Gastrocnemius medialis (tissue), 4 donors: ENCODE results near the gene OBI1. TPM values are rescaled to one million over a fixed set of nuclear protein-coding genes. Genes with fewer than 3 reads are reported as not detected.

Source experiments
- ATAC-seq, 2 donors: fragments of 150-250 bp; one replicate each; pipeline ENCODE4 v1.9.1; 2016
- DNase-seq, 2 donors: peaks; one replicate each; pipeline ENCODE4 v3.0.0-alpha.2; 2019
- H3K27ac ChIP-seq, 4 donors: fragments of 200-600 bp; sonication (generic); 1 replicate in 1 of 4; 2 replicates in 3 of 4; pipeline ENCODE4 v1.5.1; 2016 to 2018; ENCODE audit warnings: mild to moderate bottlenecking in 2 of 4, moderate library complexity in 1 of 4
- H3K27me3 ChIP-seq, 3 donors: fragments of 200-600 bp; sonication (generic) in 2 of 3; 1 replicate in 1 of 3; 2 replicates in 2 of 3; pipeline versions ENCODE4 v1.5.1 to v1.6.0; 2016 to 2019; ENCODE audit warnings: mild to moderate bottlenecking in 1 of 3, moderate library complexity in 1 of 3
- H3K36me3 ChIP-seq, 2 donors: fragments of 200-600 bp; sonication (generic) in 1 of 2; one replicate each; pipeline ENCODE4 v1.5.1; 2017 to 2018
- H3K4me1 ChIP-seq, 2 donors: fragments of 200-600 bp; sonication (generic) in 1 of 2; one replicate each; pipeline ENCODE4 v1.5.1; 2016 to 2017; ENCODE audit warnings: mild to moderate bottlenecking in 2 of 2
- H3K4me3 ChIP-seq, 4 donors: fragments of 200-600 bp; sonication (generic) in 3 of 4; 1 replicate in 1 of 4; 2 replicates in 3 of 4; pipeline ENCODE4 v1.5.1; 2016 to 2019; ENCODE audit warnings: mild to moderate bottlenecking in 2 of 4
- H3K9me3 ChIP-seq, 3 donors: fragments of 200-600 bp; sonication (generic) in 2 of 3; 1 replicate in 1 of 3; 2 replicates in 2 of 3; pipeline ENCODE4 v1.5.1; 2016 to 2019
- CTCF ChIP-seq, 5 experiments: fragments of 450-650 bp in 3 of 5; fragments of 200-600 bp in 2 of 5; sonication (generic) in 2 of 5; IDR thresholded peaks in 4 of 5; conservative IDR thresholded peaks in 1 of 5; 1 replicate in 4 of 5; 2 replicates in 1 of 5; pipeline ENCODE4 v1.5.1; 2016 to 2019; ENCODE audit warnings: antibody characterized with exemption in 5 of 5, mild to moderate bottlenecking in 3 of 5, moderate library complexity in 3 of 5
- POLR2A ChIP-seq, 2 donors: fragments of 450-650 bp; IDR thresholded peaks; one replicate each; pipeline ENCODE4 v1.6.1; 2017; ENCODE audit warnings: antibody characterized with exemption in 2 of 2, mild to moderate bottlenecking in 2 of 2, moderate library complexity in 2 of 2
- in situ Hi-C, 4 donors: fragments of 200-750 bp; cut with MboI; loops; one replicate each; pipeline versions ENCODE4 v1.15.0 to v1.8.0; 2017; ENCODE audit warnings: low sequenced_read_pairs in 4 of 4
- intact Hi-C: fragments of 100-400 bp; cut with DNase I; formaldehyde crosslinking; loops from one replicate; pipeline ENCODE4 v1.15.1; 2023; ENCODE audit warnings: low total_unique reads
- total RNA-seq, 4 donors: library from RNA; depleted of rRNA; stranded (reverse); fragments of >200 nt; gene quantifications; one replicate each; pipeline versions ENCODE4 v1.1.0 to v1.2.3, GENCODE V29; 2016

OBI1 gene
- total RNA-seq, 4 donors from 2014 or later, result 4.8 to 6.7 (median 5.8) TPM

GRCh38 chr13:78572459-78572858 is 86.5 kb downstream of the OBI1 start:
- no peak overlapping the region for H3K27ac ChIP-seq
- in situ Hi-C loops, result no loop called here
- no peak for ATAC-seq
- no peaks in the 10 kb centered on the region for H3K27me3 ChIP-seq
- H3K36me3 ChIP-seq, result no peaks in the 10 kb centered on the region
- no peaks in the 10 kb centered on the region for H3K9me3 ChIP-seq
- no peak for TF ChIP-seq CTCF (IDR thresholded peaks at IDR 0.05 in 4 of 5, conservative IDR thresholded peaks at IDR 0.05 in 1 of 5)
- TF ChIP-seq POLR2A (IDR thresholded peaks at IDR 0.05), result no peak
- no peak for DNase-seq
- no peaks in the 10 kb centered on the region for H3K4me1 ChIP-seq
- no peak overlapping the region for H3K4me3 ChIP-seq
- intact Hi-C loops, result no loop called here

GRCh38 chr13:78569029-78569428 is 89.9 kb downstream of the OBI1 start:
- in situ Hi-C loops (no loop called here), intact Hi-C loops (no loop called here)
- H3K4me1 ChIP-seq, result no peaks in the 10 kb centered on the region
- no peak for TF ChIP-seq CTCF (IDR thresholded peaks at IDR 0.05 in 4 of 5, conservative IDR thresholded peaks at IDR 0.05 in 1 of 5)
- TF ChIP-seq POLR2A (IDR thresholded peaks at IDR 0.05), result no peak
- no peaks in the 10 kb centered on the region for H3K27me3 ChIP-seq
- ATAC-seq (no peak), DNase-seq (no peak)
- H3K4me3 ChIP-seq, result no peak overlapping the region
- no peaks in the 10 kb centered on the region for H3K36me3 ChIP-seq
- H3K9me3 ChIP-seq, result no peaks in the 10 kb centered on the region
- H3K27ac ChIP-seq, result no peak overlapping the region

GRCh38 chr13:78566631-78567030 is 92.3 kb downstream of the OBI1 start:
- Histone ChIP-seq H3K9me3 (no peaks in the 10 kb centered on the region), H3K36me3 (no peaks in the 10 kb centered on the region), H3K27ac (no peak overlapping the region), H3K4me3 (no peak overlapping the region), H3K27me3 (no peaks in the 10 kb centered on the region), H3K4me1 (no peaks in the 10 kb centered on the region)
- no peak for ATAC-seq
- in situ Hi-C loops, result no loop called here
- intact Hi-C loops, result no loop called here
- no peak for DNase-seq
- TF ChIP-seq POLR2A (IDR thresholded peaks at IDR 0.05) (no peak), CTCF (IDR thresholded peaks at IDR 0.05 in 4 of 5, conservative IDR thresholded peaks at IDR 0.05 in 1 of 5) (no peak)

Other genes starting within 250 kb of the OBI1 start
- not detected for gene POU4F1, start 55.6 kb downstream of the OBI1 start, total RNA-seq